Stimulated activated effector memory CD8-positive, alpha-beta T cell treated with anti-CD3 and anti-CD28 coated beads, Interleukin-12 subunit alpha, Interleukin-12 subunit beta, amount 100 ng/mL, for 72 hours (primary cell): ENCODE measurements around the gene SLC26A1.
"Not testable (repeated sequence)": the region's sequence is repeated elsewhere in the genome, so short reads cannot be mapped to it uniquely, and the experiment has no call there.

Experiments used
- ATAC-seq: fragments of 150-1000 bp; cut with Tn5 transposase; 2 replicates; pipeline ENCODE4 v1.10.0; 2021
- DNase-seq, 2 donors: peaks; one replicate each; pipeline ENCODE4 v3.0.0; 2021 to 2022; ENCODE audit warnings: low spot score in 2 of 2
- H3K27ac Mint-ChIP-seq: one replicate; pipeline ENCODE4 v1.8.0; 2022; ENCODE audit warnings: mild to moderate bottlenecking, mixed read lengths
- H3K36me3 Mint-ChIP-seq: one replicate; pipeline ENCODE4 v1.8.0; 2022; ENCODE audit warnings: mild to moderate bottlenecking, mixed read lengths
- H3K4me1 Mint-ChIP-seq: one replicate; pipeline ENCODE4 v1.8.0; 2022; ENCODE audit warnings: mixed read lengths
- H3K4me3 Mint-ChIP-seq: one replicate; pipeline ENCODE4 v1.8.0; 2022; ENCODE audit warnings: mild to moderate bottlenecking, mixed read lengths
- H3K9me3 Mint-ChIP-seq: one replicate; pipeline ENCODE4 v1.8.0; 2022; ENCODE audit warnings: mixed read lengths

Gene SLC26A1

GRCh38 chr4:945274-946102 lies 47.7 kb downstream of the SLC26A1 start:
- peak overlapping the region; percentile 10 for H3K27ac Mint-ChIP-seq
- H3K9me3 Mint-ChIP-seq = no peaks in the 10 kb centered on the region
- H3K4me1 Mint-ChIP-seq = peaks cover 17% of the 10 kb centered on the region
- ATAC-seq = no peak
- no peak overlapping the region for H3K4me3 Mint-ChIP-seq
- no peak for DNase-seq
- no peaks in the 10 kb centered on the region for H3K36me3 Mint-ChIP-seq

GRCh38 chr4:939508-939907 lies 53.7 kb downstream of the SLC26A1 start:
- H3K4me1 Mint-ChIP-seq = peaks cover 11% of the 10 kb centered on the region
- not testable (repeated sequence) for H3K9me3 Mint-ChIP-seq, H3K36me3 Mint-ChIP-seq, H3K4me3 Mint-ChIP-seq, DNase-seq, H3K27ac Mint-ChIP-seq, ATAC-seq
